ENCODE data around the gene TTLL5.

DNA sequence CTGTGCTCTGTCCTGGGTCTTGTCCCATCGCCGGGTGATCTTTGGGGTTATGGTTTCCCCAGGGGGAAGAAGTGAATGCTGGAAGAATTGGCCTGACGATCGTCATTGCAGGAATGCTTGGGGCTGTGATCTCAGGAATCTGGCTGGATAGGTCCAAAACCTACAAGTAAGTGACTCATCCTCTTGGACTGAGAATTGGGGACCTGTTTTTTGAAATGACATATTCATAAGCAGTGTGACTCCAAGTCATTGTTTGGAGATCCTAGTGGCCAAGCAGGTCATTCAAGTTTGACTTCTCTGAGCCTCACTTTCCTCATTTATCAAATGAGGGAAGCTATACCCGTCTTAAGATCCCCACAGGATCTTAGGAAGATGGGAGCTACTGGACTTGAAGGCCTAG is 26.2 kb upstream of the TTLL5 start:
- TF ChIP-seq, protein P1, sequence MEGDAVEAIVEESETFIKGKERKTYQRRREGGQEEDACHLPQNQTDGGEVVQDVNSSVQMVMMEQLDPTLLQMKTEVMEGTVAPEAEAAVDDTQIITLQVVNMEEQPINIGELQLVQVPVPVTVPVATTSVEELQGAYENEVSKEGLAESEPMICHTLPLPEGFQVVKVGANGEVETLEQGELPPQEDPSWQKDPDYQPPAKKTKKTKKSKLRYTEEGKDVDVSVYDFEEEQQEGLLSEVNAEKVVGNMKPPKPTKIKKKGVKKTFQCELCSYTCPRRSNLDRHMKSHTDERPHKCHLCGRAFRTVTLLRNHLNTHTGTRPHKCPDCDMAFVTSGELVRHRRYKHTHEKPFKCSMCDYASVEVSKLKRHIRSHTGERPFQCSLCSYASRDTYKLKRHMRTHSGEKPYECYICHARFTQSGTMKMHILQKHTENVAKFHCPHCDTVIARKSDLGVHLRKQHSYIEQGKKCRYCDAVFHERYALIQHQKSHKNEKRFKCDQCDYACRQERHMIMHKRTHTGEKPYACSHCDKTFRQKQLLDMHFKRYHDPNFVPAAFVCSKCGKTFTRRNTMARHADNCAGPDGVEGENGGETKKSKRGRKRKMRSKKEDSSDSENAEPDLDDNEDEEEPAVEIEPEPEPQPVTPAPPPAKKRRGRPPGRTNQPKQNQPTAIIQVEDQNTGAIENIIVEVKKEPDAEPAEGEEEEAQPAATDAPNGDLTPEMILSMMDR (IDR thresholded peaks at IDR 0.05) = no peak
- TF ChIP-seq POLR2A (IDR thresholded peaks at IDR 0.05) = no peak
